ENCODE measurements around the gene PTGFRN.

GRCh38 chr1:117037802-117038201 is 128.1 kb downstream of the PTGFRN start:
- TF ChIP-seq, protein P1, sequence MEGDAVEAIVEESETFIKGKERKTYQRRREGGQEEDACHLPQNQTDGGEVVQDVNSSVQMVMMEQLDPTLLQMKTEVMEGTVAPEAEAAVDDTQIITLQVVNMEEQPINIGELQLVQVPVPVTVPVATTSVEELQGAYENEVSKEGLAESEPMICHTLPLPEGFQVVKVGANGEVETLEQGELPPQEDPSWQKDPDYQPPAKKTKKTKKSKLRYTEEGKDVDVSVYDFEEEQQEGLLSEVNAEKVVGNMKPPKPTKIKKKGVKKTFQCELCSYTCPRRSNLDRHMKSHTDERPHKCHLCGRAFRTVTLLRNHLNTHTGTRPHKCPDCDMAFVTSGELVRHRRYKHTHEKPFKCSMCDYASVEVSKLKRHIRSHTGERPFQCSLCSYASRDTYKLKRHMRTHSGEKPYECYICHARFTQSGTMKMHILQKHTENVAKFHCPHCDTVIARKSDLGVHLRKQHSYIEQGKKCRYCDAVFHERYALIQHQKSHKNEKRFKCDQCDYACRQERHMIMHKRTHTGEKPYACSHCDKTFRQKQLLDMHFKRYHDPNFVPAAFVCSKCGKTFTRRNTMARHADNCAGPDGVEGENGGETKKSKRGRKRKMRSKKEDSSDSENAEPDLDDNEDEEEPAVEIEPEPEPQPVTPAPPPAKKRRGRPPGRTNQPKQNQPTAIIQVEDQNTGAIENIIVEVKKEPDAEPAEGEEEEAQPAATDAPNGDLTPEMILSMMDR (conservative IDR thresholded peaks at IDR 0.05; ENCODE audit: low read depth, low read length): no peak
- TF ChIP-seq RAD21 (IDR thresholded peaks at IDR 0.05; ENCODE audit: low read length) (no peak), USF2 (IDR thresholded peaks at IDR 0.05; ENCODE audit: low read depth, low read length) (no peak), RCOR1 (IDR thresholded peaks at IDR 0.05; ENCODE audit: insufficient replicate concordance, low read length) (no peak), MXI1 (IDR thresholded peaks at IDR 0.05; ENCODE audit: borderline replicate concordance, low read depth, low read length) (no peak), POLR2A (IDR thresholded peaks at IDR 0.05; ENCODE audit: low read depth, low read length) (no peak), SMC3 (IDR thresholded peaks at IDR 0.05; ENCODE audit: low read depth, low read length) (no peak), FOS (IDR thresholded peaks at IDR 0.05; ENCODE audit: low read depth, low read length) (no peak), MAFK (IDR thresholded peaks at IDR 0.05; ENCODE audit: low read depth, low read length) (no peak), BHLHE40 (IDR thresholded peaks at IDR 0.05; ENCODE audit: low read depth, low read length) (no peak), RFX5 (IDR thresholded peaks at IDR 0.05; ENCODE audit: low read depth, low read length) (no peak)
